K562 (cell line): ENCODE measurements around the gene AKAP13. TPM values are rescaled to one million over a fixed set of nuclear protein-coding genes. Genes with fewer than 3 reads are reported as not detected.
A peak's percentile ranks its signal among the peaks of the same experiment; 100 is the strongest.

Source experiments
- ATAC-seq: fragments of 200-7000 bp; cut with Tn5 transposase; 3 replicates; pipeline ENCODE4 v1.9.1; 2020; ENCODE audit warnings: moderate library complexity
- BruUV-seq: library from RNA; stranded (reverse); fragments of 400-500 nt; replicated peaks from 2 replicates; lab custom pipeline; 2021; lab: Mats Ljungman, UMichigan
- CTCF ChIA-PET: fragments of 300-600 bp; formaldehyde crosslinking; extraction: SDS; loops from one replicate; lab custom pipeline; 2021; ENCODE audit warnings: low intra/inter-chr PET ratio; lab: Yijun Ruan, JAX
- POLR2A ChIA-PET: fragments of 300-600, 350-650 bp; sonication (Branson Sonifier 250); formaldehyde crosslinking; extraction: SDS; loops from one replicate; lab custom pipeline; 2021; ENCODE audit warnings: antibody characterized with exemption, inconsistent platforms; lab: Yijun Ruan, JAX
- DNase-seq, 4 experiments: peaks; one replicate each; pipeline versions ENCODE4 v3.0.0 to v3.0.0-alpha.2; 2011 to 2018; ENCODE audit warnings: low spot score in 3 of 4, mixed read lengths in 3 of 4; ENCODE audit errors: extremely low read depth in 1 of 4
- FAIRE-seq: peaks from 2 replicates; lab custom pipeline; 2011; peaks lifted over from hg19 to GRCh38; lab: Jason Lieb, UNC
- H2AFZ ChIP-seq: 2 replicates; pipeline ENCODE4 v1.6.0; 2011; ENCODE audit warnings: low read depth, low read length, control low read depth, inconsistent platforms
- H3K27ac ChIP-seq: fragments of 200-600 bp; 3 replicates; pipeline ENCODE4 v1.8.0; 2011; ENCODE audit warnings: low read depth, mild to moderate bottlenecking, control low read depth, inconsistent platforms, low read length, moderate library complexity, mixed read lengths; ENCODE audit errors: extremely low read depth
- H3K27me3 ChIP-seq, 2 experiments: fragments of 300-600 bp in 1 of 2; 2 replicates in 1 of 2; 3 replicates in 1 of 2; pipeline versions ENCODE4 v1.6.0 to v1.8.0; 2011; ENCODE audit warnings: inconsistent platforms in 2 of 2, low read length in 2 of 2, mild to moderate bottlenecking in 1 of 2, mixed read lengths in 1 of 2, moderate library complexity in 1 of 2; ENCODE audit not compliant: control insufficient read depth in 2 of 2, insufficient read depth in 2 of 2
- H3K36me3 ChIP-seq: fragments of 300-600 bp; 3 replicates; pipeline ENCODE4 v1.8.0; 2011; ENCODE audit warnings: mild to moderate bottlenecking, low read length, inconsistent platforms; ENCODE audit not compliant: control insufficient read depth, insufficient read depth
- H3K4me1 ChIP-seq, 2 experiments: fragments of 200-600 bp in 1 of 2; replicated peaks in 1 of 2; 2 replicates in 1 of 2; 3 replicates in 1 of 2; pipeline versions ENCODE4 v1.5.1 to v1.8.0; 2011; ENCODE audit warnings: inconsistent platforms in 2 of 2, low read length in 2 of 2, mild to moderate bottlenecking in 1 of 2, mixed read lengths in 1 of 2, moderate library complexity in 1 of 2; ENCODE audit not compliant: control insufficient read depth in 2 of 2, insufficient read depth in 2 of 2
- H3K4me2 ChIP-seq: 2 replicates; pipeline ENCODE4 v1.6.1; 2011; ENCODE audit warnings: low read length, control low read depth, inconsistent platforms, mixed read lengths; ENCODE audit not compliant: insufficient read depth
- H3K4me3 ChIP-seq: fragments of 200-600 bp; sonication (generic), shearing (Covaris generic); 2 replicates; pipeline ENCODE4 v1.5.1; 2016; ENCODE audit warnings: control low read depth, inconsistent platforms
- H3K79me2 ChIP-seq: fragments of 200-600 bp; 3 replicates; pipeline ENCODE4 v1.8.0; 2011; ENCODE audit warnings: low read length, inconsistent platforms; ENCODE audit not compliant: control insufficient read depth, insufficient read depth
- H3K9ac ChIP-seq, 2 experiments: 2 replicates each; pipeline versions ENCODE4 v1.6.0 to v1.6.1; 2011; ENCODE audit warnings: low read depth in 2 of 2, low read length in 2 of 2, control low read depth in 1 of 2, inconsistent platforms in 1 of 2, mild to moderate bottlenecking in 1 of 2, mixed read lengths in 1 of 2; ENCODE audit not compliant: insufficient read depth in 1 of 2
- H3K9me1 ChIP-seq: one replicate; pipeline ENCODE4 v1.6.0; 2011; ENCODE audit warnings: inconsistent platforms, mild to moderate bottlenecking, low read length, moderate library complexity; ENCODE audit not compliant: control insufficient read depth, insufficient read depth
- H3K9me3 ChIP-seq: replicated peaks from 2 replicates; pipeline ENCODE4 v1.5.1; 2011; ENCODE audit warnings: low read depth, low read length, inconsistent platforms; ENCODE audit not compliant: control insufficient read depth, insufficient read depth
- H4K20me1 ChIP-seq: replicated peaks from 2 replicates; pipeline ENCODE4 v1.6.1; 2011; ENCODE audit warnings: low read length, inconsistent platforms, mixed read lengths; ENCODE audit not compliant: control insufficient read depth, insufficient read depth
- SPI1 ChIP-seq: IDR thresholded peaks from 2 replicates; pipeline ENCODE4 v1.6.1; 2011; ENCODE audit warnings: low read depth, low read length, control low read depth, borderline replicate concordance
- WGBS: fragments of 100-300 bp; shearing (Covaris generic); methylation state at CpG from one replicate; pipeline ENCODE4 v1.1.6; 2016; ENCODE audit warnings: low coverage, mixed read lengths; ENCODE audit not compliant: insufficient coverage; ENCODE audit errors: missing lambda C conversion rate; 5-methylcytosine and 5-hydroxymethylcytosine counted together
- in situ Hi-C: fragments of 300-500 bp; cut with MboI; formaldehyde crosslinking; loops from 4 replicates; pipeline ENCODE4 v1.15.0; 2018; ENCODE audit warnings: inconsistent platforms, mixed read lengths
- intact Hi-C: fragments of 100-400 bp; cut with micrococcal nuclease; formaldehyde crosslinking; loops from 2 replicates; pipeline ENCODE4 v1.14.2; 2022
- polyA plus RNA-seq, 8 experiments: library from polyadenylated mRNA; depleted of rRNA in 4 of 8; stranded (reverse) in 5 of 8; unstranded in 3 of 8; fragments of >200 nt; fragmentation: Nextera tagmentation in 2 of 8; fragmentation: Illumina TruSeq in 1 of 8; extraction: Ambion mirVana in 2 of 8; extraction: Trizol in 1 of 8; gene quantifications; 2 replicates each; pipeline versions ENCODE4 v1.2.1 to v1.2.3, GENCODE V29; 2011 to 2014; ENCODE audit warnings: inconsistent platforms in 1 of 8, missing spikeins in 1 of 8
- total RNA-seq, 7 experiments: library from RNA; depleted of rRNA in 6 of 7; stranded (reverse); fragments of >200 nt in 6 of 7; fragmentation: Illumina TruSeq in 2 of 7; extraction: Trizol in 2 of 7; gene quantifications; 2 replicates each; pipeline versions ENCODE4 v1.2.1 to v1.2.3, GENCODE V29; 2011 to 2021; ENCODE audit warnings: low replicate concordance in 1 of 7
- TF ChIP-seq, protein P1 (sequence below): fragments of 450-650 bp; IDR thresholded peaks from 2 replicates; pipeline ENCODE4 v1.6.1; 2016; ENCODE audit warnings: mild to moderate bottlenecking
- TF ChIP-seq, protein P2 (sequence below), 3 experiments: IDR thresholded peaks in 2 of 3; conservative IDR thresholded peaks in 1 of 3; 2 replicates each; pipeline ENCODE4 v1.5.1; 2011 to 2012; ENCODE audit warnings: low read length in 3 of 3, mild to moderate bottlenecking in 3 of 3, control low read depth in 2 of 3, improper control_type of control experiment in 1 of 3, inconsistent platforms in 1 of 3, low read depth in 1 of 3, mixed read lengths in 1 of 3, moderate library complexity in 1 of 3; ENCODE audit not compliant: insufficient read depth in 2 of 3
- TF ChIP-seq, protein P3 (sequence below): fragments of 450-650 bp; formaldehyde crosslinking; IDR thresholded peaks from 2 replicates; pipeline ENCODE4 v1.4.0; 2022; ENCODE audit warnings: missing genetic modification characterization

The AKAP13 gene
- total and polyA plus RNA-seq, 9 of the 15 experiments (the other 6 are each of a cell fraction or from before 2014, with no cell fraction given), result 0.03 to 1.7 (median 0.42) TPM

DNA sequence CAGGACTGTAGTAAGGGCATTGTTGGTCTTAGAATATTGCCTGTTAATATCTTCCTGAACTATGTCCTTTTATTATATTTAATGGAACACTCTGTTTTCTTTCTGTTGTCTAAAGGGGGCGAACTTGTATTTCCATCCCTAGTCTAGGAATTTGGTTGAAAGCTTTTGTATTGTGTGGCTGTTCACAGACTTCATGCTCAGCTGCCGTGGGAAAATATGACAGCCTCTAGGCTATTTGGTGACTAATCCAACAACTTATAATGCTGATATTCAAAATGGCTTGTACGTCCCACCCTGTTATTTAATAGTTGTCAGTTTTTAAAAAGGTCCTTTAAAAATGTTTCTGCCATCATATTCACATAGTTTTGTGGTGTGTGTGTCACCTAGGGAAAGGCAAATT is 211.7 kb downstream of the AKAP13 start:
- BruUV-seq, result no TSS peak
- no peak overlapping the region for H3K9ac ChIP-seq
- WGBS, result 0% methylated on average over 3 of the region's 3 CpGs

More for the DNA sequence above, 211.7 kb downstream of the AKAP13 start:
- POLR2A ChIA-PET, result no interaction called here
- H3K4me1 ChIP-seq, result no peaks in the 10 kb centered on the region
- H3K9me3 ChIP-seq, result no peaks in the 10 kb centered on the region
- H3K4me3 ChIP-seq, result no peak overlapping the region
- in situ Hi-C loops, result no loop called here
- ATAC-seq (no peak), DNase-seq (no peak), FAIRE-seq (no peak)
- H3K79me2 ChIP-seq, result no peaks in the 10 kb centered on the region
- no peaks in the 10 kb centered on the region for H3K9me1 ChIP-seq
- TF ChIP-seq, protein P1, sequence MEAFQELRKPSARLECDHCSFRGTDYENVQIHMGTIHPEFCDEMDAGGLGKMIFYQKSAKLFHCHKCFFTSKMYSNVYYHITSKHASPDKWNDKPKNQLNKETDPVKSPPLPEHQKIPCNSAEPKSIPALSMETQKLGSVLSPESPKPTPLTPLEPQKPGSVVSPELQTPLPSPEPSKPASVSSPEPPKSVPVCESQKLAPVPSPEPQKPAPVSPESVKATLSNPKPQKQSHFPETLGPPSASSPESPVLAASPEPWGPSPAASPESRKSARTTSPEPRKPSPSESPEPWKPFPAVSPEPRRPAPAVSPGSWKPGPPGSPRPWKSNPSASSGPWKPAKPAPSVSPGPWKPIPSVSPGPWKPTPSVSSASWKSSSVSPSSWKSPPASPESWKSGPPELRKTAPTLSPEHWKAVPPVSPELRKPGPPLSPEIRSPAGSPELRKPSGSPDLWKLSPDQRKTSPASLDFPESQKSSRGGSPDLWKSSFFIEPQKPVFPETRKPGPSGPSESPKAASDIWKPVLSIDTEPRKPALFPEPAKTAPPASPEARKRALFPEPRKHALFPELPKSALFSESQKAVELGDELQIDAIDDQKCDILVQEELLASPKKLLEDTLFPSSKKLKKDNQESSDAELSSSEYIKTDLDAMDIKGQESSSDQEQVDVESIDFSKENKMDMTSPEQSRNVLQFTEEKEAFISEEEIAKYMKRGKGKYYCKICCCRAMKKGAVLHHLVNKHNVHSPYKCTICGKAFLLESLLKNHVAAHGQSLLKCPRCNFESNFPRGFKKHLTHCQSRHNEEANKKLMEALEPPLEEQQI, result no peak
- TF ChIP-seq, protein P2, sequence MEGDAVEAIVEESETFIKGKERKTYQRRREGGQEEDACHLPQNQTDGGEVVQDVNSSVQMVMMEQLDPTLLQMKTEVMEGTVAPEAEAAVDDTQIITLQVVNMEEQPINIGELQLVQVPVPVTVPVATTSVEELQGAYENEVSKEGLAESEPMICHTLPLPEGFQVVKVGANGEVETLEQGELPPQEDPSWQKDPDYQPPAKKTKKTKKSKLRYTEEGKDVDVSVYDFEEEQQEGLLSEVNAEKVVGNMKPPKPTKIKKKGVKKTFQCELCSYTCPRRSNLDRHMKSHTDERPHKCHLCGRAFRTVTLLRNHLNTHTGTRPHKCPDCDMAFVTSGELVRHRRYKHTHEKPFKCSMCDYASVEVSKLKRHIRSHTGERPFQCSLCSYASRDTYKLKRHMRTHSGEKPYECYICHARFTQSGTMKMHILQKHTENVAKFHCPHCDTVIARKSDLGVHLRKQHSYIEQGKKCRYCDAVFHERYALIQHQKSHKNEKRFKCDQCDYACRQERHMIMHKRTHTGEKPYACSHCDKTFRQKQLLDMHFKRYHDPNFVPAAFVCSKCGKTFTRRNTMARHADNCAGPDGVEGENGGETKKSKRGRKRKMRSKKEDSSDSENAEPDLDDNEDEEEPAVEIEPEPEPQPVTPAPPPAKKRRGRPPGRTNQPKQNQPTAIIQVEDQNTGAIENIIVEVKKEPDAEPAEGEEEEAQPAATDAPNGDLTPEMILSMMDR (IDR thresholded peaks at IDR 0.05 in 2 of 3, conservative IDR thresholded peaks at IDR 0.05 in 1 of 3; ENCODE audit: insufficient read depth in 2 of 3, low read depth in 1 of 3, low read length in 3 of 3), result peak in 1 of 3 experiments; percentile 12; a peak in 1 of 6 replicates
- TF ChIP-seq, protein P3, sequence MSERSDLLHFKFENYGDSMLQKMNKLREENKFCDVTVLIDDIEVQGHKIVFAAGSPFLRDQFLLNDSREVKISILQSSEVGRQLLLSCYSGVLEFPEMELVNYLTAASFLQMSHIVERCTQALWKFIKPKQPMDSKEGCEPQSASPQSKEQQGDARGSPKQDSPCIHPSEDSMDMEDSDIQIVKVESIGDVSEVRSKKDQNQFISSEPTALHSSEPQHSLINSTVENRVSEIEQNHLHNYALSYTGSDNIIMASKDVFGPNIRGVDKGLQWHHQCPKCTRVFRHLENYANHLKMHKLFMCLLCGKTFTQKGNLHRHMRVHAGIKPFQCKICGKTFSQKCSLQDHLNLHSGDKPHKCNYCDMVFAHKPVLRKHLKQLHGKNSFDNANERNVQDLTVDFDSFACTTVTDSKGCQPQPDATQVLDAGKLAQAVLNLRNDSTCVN (CRISPR knock-in tag), result no peak
- no peak for TF ChIP-seq SPI1
- no peaks in the 10 kb centered on the region for H4K20me1 ChIP-seq
- H3K36me3 ChIP-seq, result no peaks in the 10 kb centered on the region
- intact Hi-C loops, result no loop called here
- H2AFZ ChIP-seq, result no peak overlapping the region
- no peak overlapping the region for H3K27ac ChIP-seq
- CTCF ChIA-PET, result no interaction called here
- H3K27me3 ChIP-seq, result no peaks in the 10 kb centered on the region
- no peak overlapping the region for H3K4me2 ChIP-seq
